Loucy (cell line): Measurements from ENCODE around the gene PPP1R3D.

Experiments
- EZH2phosphoT487 ChIP-seq: fragments of 200-600 bp; IDR thresholded peaks from 2 replicates; pipeline ENCODE4 v1.6.1; 2018; ENCODE audit warnings: antibody characterized with exemption, mild to moderate bottlenecking, moderate library complexity, borderline replicate concordance
- TF ChIP-seq, protein P1 (sequence below): fragments of 200-600 bp; sonication (generic); conservative IDR thresholded peaks from 2 replicates; pipeline ENCODE4 v1.5.1; 2014; ENCODE audit warnings: mild to moderate bottlenecking, antibody characterized with exemption, low read length

DNA sequence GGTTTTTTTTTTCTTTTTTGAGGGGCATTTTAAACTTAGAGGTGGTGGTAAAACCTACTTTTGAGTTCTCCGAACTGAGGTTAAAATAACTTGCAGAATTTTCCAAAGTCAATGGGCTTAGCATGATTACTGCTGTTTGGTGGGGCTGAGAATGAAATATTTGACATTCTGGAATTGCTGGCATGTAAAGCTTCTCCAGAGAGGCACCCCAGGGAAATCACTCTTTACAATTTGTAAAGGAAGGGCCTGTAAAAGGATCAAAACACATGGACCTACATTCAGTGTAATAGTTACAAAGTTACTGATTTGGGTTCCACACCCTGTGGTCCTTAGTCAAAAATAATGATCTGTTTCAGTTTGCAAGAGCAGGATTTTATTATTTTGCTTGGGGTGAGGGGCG is 5.6 kb upstream of the PPP1R3D start:
- TF ChIP-seq, protein P1, sequence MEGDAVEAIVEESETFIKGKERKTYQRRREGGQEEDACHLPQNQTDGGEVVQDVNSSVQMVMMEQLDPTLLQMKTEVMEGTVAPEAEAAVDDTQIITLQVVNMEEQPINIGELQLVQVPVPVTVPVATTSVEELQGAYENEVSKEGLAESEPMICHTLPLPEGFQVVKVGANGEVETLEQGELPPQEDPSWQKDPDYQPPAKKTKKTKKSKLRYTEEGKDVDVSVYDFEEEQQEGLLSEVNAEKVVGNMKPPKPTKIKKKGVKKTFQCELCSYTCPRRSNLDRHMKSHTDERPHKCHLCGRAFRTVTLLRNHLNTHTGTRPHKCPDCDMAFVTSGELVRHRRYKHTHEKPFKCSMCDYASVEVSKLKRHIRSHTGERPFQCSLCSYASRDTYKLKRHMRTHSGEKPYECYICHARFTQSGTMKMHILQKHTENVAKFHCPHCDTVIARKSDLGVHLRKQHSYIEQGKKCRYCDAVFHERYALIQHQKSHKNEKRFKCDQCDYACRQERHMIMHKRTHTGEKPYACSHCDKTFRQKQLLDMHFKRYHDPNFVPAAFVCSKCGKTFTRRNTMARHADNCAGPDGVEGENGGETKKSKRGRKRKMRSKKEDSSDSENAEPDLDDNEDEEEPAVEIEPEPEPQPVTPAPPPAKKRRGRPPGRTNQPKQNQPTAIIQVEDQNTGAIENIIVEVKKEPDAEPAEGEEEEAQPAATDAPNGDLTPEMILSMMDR, result no peak
- no peak for TF ChIP-seq EZH2phosphoT487
